HG02623 (cell line): ENCODE measurements around the gene SCN1B.
"Not testable (repeated sequence)": the region's sequence is repeated elsewhere in the genome, so short reads cannot be mapped to it uniquely, and the experiment has no call there.

Experiments
- ATAC-seq: cut with Tn5 transposase; IDR thresholded peaks from one replicate; pipeline ENCODE4 v1.9.1; 2021; ENCODE audit warnings: moderate library complexity; ENCODE audit not compliant: unreplicated experiment

SCN1B gene

DNA sequence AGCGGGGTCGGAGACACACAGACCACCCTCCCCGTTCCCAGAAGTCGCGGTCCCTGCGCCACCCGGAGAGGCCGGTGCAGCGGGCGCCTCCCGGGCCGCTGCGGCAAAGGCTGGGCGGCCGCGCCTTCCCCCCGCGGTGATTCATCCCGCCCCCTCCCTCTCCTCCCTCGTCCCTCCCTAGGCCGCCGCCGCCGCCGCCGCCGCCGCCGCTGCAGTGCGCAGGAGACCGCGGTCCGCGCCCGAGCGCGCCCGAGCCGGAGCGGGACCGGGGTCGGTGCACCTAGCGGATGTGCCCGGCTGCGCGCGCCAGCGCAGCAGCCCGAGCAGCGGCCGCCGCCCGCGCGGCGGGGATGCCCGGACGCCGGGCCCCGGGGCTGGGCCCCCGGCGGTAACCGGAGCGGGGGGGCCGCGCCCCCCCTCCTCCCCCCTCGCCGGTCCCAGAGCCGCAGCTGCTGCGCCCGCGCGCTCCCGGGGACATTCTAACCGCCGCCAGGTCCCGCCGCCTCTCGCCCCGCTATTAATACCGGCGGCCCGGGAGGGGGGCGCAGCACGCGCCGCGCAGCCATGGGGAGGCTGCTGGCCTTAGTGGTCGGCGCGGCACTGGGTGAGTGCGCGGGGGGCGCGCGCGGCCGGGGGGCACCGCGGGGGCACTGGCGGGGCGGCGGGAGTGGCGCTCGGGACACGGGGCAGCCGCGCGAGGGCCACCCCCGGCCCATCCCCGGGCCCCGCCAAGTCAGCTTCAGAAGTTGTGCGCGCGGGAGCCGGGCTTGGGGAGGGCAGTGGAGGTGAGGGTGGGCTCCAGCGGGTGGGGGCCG lies at the start of gene SCN1B:
TSS of gene SCN1B (plus strand) at position 214 of the 815 bp plus-strand sequence. CDS start at position 565, 351 bp downstream.
- ATAC-seq: no peak

- no peak for ATAC-seq
Measured at GRCh38 chr19:34982275-34982674, 48.0 kb upstream of the SCN1B start.

- no peak for ATAC-seq
Measured at GRCh38 chr19:34983786-34984185, 46.5 kb upstream of the SCN1B start.

GRCh38 chr19:34984287-34984686 lies 46.0 kb upstream of the SCN1B start:
- no peak for ATAC-seq

DNA sequence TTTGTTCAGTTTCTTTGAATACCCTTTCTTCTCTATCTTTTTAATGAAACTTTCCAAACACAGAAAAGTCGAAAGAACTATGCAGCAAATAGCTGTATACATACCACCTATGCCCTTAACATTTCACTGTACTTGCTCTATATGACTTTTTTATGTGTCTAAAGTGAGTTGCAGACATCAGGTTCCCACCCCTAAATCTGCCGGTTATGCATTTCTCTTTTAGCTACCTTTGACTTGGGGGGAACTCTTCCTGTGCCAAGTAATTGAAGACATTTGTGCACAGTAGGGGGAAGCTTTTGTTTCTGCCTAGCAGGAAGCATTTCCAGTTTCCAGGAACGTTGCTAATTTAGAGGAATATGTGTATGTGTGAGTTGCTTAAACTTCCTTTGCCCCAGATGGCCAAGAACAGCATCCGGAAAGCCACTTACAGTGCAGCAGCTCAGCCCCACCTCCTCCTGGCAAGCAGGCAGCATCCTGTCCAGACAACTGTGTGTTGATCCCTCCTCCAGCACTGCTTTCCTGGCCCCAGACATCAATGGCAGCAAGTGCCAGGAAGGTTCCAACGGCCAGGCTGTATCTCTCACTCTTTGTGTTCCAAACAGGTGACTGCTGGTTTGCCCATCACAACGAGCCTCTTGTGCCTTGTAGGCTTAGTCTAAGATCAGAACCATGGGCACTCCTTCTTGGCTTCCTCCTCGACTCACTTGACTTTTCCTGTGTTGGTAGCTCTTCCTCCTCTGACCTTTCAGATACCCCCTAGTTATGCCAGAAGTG lies 44.8 kb upstream of the SCN1B start:
- ATAC-seq: no peak

- no peak for ATAC-seq
Measured at GRCh38 chr19:34988119-34988518, 42.2 kb upstream of the SCN1B start.

DNA sequence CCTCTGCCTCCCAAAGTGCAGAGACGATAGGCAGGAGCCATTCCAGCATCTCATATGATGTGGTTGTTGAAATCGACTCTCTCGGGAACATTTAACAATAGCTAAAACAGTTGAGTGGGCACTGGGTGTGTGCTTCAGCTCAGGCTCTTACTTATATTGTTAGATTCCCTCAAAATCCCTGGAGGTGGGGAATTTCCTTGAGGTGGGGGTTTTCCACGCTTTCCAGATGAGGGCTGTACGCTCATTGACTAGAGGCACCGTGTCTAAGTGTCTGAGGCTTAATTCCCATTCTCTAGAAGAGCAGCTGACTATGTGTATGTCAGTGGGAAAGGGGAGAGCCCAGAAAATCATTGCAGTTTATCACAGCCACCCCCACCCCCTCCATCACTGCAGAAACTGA lies 41.0 kb upstream of the SCN1B start:
- ATAC-seq: no peak

- ATAC-seq: no peak
Measured at GRCh38 chr19:34990578-34991192, 39.6 kb upstream of the SCN1B start.

DNA sequence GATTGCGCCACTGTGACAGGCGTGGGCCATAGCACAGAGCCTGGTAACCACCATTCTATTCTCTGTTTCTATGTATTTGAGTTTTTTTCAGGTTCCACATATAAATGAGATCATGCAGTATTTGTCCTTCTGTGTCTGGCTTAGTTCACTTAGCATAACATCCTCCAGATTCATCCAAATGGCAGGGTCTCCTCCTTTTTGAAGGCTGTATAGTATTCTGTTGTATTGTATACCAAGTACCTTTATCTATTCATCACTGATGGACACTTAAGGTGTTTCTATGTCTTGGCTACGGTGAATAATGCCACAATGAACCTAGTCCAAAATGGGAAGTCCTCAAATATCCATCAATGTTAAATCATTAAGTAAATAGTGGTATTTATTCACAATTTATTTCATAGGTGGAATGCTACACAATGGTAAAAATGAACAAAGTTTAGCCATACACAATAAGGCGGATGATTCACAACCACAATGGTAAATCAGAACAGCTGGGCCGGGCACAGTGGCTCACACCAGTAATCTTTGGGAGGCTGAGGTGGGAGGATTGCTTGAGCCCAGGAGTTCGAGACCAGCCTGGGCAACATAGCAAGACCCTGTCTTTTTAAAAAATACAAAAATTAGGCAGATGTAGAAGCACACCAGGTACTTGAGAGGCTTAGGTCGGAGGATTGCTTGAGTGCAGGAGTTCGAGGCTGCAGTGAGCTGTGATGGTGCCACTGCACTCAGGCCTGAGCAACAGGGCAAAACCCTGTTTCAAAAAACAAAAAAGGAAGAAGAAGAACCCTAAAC lies 38.5 kb upstream of the SCN1B start:
- ATAC-seq: no peak

GRCh38 chr19:34992582-34992981 lies 37.7 kb upstream of the SCN1B start:
- not testable (repeated sequence) for ATAC-seq

GRCh38 chr19:34994286-34994642 lies 36.0 kb upstream of the SCN1B start:
- ATAC-seq: no peak

- ATAC-seq: no peak
Measured at GRCh38 chr19:34994643-34995541, 35.4 kb upstream of the SCN1B start.

- no peak for ATAC-seq
Measured at GRCh38 chr19:34995551-34995950, 34.7 kb upstream of the SCN1B start.

GRCh38 chr19:34997071-34997617 lies 33.1 kb upstream of the SCN1B start:
- ATAC-seq: no peak

DNA sequence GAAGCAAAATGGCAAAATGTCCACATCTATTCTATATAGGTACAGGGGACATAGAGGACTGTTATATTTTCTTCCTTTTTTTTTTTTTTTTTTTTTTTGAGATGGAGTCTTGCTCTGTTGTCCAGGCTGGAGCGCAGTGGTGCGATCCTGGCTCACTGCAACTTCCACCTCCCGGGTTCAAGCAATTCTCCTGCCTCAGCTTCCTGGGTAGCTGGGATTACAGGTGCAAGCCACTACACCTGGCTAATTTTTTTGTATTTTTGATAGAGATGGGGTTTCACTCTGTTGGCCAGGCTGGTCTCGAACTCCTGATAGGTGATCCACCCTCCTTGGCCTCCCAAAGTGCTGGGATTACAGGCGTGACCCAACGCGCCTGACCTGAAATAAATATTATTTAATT lies 32.0 kb upstream of the SCN1B start:
- ATAC-seq: not testable (repeated sequence)

DNA sequence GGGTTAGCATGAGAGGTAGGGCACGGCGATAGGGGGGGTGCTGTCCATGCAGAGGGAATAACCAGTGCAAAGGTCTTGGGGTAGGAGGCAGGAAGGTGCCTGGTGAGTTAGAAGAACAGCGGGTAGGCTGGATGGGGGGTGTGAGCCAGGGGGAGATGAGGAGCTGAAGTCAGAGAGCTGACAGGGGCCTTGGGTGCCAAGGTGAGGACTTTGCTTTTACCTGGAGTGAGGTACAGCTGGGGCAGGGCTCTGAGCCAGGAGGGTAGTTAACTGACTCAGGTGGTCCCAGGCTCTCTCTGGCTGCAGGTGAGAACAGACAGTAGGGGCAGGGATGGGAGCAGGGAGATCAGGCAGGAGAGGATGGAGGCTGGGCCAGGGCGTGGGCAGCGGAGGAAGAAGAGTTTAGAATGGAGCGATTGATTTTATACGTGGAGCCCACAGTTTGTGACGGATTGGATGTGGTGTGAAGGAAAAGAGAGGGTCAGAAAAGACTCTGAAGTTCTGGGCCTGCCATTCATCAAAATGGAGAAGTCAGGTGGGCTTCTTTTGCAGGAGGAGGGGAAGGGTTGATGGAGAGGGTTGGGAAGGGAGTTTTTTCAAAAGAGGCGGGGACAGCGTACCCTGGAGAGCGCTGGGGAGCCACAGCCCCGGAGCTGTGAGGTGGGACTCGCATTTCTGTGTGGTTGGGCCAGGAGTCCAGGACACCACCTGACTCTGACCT lies 31.3 kb upstream of the SCN1B start:
- no peak for ATAC-seq

DNA sequence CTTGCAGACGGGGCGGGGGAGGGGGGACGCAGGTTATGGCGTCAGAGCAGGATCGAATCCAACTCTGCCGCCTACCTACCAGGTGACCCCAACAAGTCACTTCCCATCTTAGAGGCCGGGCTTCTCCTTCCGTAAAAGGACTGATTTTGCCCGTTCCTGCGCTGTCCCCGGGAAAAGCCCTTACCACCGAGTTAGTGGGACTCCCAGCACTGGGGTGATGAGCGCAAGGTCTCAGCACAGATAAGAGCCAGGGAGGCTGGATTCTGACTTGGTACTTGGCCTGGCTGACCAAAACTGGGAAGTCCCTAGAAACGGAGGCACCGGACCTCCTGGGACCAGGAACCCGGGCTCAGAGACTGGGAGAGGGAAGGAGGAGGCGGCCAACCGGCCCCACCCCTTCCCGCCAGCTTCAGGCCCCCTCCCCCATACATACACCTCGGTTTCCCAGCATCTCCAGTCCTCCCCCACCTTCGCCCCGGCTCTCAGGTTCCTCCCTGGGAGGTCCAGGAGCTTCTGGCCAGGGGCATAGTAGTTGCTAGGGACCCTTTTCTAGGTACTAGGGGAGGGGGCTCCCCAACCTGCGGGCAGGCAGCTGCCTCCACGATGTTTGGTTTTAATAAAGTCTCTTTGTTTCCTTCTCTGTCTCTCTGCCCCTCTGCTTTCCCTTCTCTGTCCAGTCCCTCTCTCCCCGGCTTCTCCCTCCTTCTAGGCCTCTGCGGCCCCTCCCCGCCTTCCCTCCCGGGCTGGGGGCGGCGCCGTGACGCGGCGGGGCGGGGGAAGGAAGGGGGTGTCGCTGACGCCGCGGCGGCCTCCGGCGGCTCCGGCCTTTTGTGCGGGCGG lies 30.6 kb upstream of the SCN1B start, which contains the start of gene GRAMD1A:
TSS of gene GRAMD1A (plus strand) at position 826 of the 840 bp plus-strand sequence. CDS start 156 bp downstream, outside the sequence.
- ATAC-seq: peak; percentile 46

DNA sequence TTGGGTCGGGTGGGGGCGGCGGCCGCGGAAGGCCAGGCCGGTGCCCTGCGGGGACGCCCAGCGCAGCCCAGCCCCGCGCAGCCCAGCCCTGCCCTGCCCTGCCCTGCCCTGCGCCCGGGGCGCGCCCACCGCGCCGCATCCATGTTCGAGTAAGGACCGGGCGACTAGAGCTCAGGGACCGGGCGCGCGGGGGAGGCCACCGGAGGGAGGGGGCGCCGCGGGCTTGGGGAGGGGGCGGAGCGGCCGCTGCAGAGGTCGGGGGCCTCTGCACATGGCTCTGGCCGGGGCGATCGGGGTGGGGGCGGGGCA lies 30.0 kb upstream of the SCN1B start:
- ATAC-seq: no peak
